Activated T-helper 1 cell treated with anti-CD3 and anti-CD28 coated beads, Interleukin-12 subunit alpha, Interleukin-12 subunit beta, Interleukin-2, Interleukin-4 antibody, amounts not matched to agents 30 ng/mL and 10 ng/mL and 1 ng/mL, durations not matched to agents 14 hours and 24 hours and 36 hours (primary cell): ENCODE measurements around the gene DDOST. TPM values are rescaled to one million over a fixed set of nuclear protein-coding genes. Genes with fewer than 3 reads are reported as not detected.
"Not testable (repeated sequence)": the region's sequence is repeated elsewhere in the genome, so short reads cannot be mapped to it uniquely, and the experiment has no call there.

Source experiments
- DNase-seq: peaks from one replicate; pipeline ENCODE4 v3.0.0; 2021; ENCODE audit warnings: low spot score
- H3K27ac Mint-ChIP-seq: one replicate; pipeline ENCODE4 v1.8.0; 2021; ENCODE audit warnings: mild to moderate bottlenecking, mixed read lengths
- H3K27me3 Mint-ChIP-seq: one replicate; pipeline ENCODE4 v1.8.0; 2022; ENCODE audit warnings: mild to moderate bottlenecking, moderate library complexity, mixed read lengths; ENCODE audit not compliant: insufficient read depth
- H3K36me3 Mint-ChIP-seq: one replicate; pipeline ENCODE4 v1.8.0; 2021; ENCODE audit warnings: low read depth, mixed read lengths
- H3K4me1 Mint-ChIP-seq: one replicate; pipeline ENCODE4 v1.8.0; 2021; ENCODE audit warnings: low read depth, mixed read lengths
- H3K4me3 Mint-ChIP-seq: one replicate; pipeline ENCODE4 v1.8.0; 2021; ENCODE audit warnings: mild to moderate bottlenecking, moderate library complexity, mixed read lengths
- H3K9me3 Mint-ChIP-seq: one replicate; pipeline ENCODE4 v1.8.0; 2021; ENCODE audit warnings: mixed read lengths
- intact Hi-C: fragments of 100-400 bp; cut with micrococcal nuclease; formaldehyde crosslinking; loops from one replicate; pipeline ENCODE4 v1.15.1; 2024
- total RNA-seq: library from RNA; stranded (reverse); gene quantifications from 2 replicates; pipeline ENCODE4 v1.2.3, GENCODE V29; 2022

The DDOST gene
- total RNA-seq, 1 donor from 2014 or later: 174 TPM

- Mint-ChIP-seq H3K4me1 (no peaks in the 10 kb centered on the region), H3K27me3 (peaks cover 30% of the 10 kb centered on the region), H3K4me3 (no peak overlapping the region), H3K27ac (no peak overlapping the region), H3K36me3 (no peaks in the 10 kb centered on the region), H3K9me3 (no peaks in the 10 kb centered on the region)
- DNase-seq: no peak
- intact Hi-C loops: no loop called here
Observed at GRCh38 chr1:20684651-20685050, 23.5 kb upstream of the DDOST start.

- Mint-ChIP-seq H3K4me3 (no peak overlapping the region), H3K36me3 (no peaks in the 10 kb centered on the region), H3K4me1 (no peaks in the 10 kb centered on the region), H3K9me3 (no peaks in the 10 kb centered on the region), H3K27ac (no peak overlapping the region), H3K27me3 (peaks cover 30% of the 10 kb centered on the region)
- DNase-seq: no peak
- intact Hi-C loops: no loop called here
Observed at GRCh38 chr1:20684050-20684620, 23.0 kb upstream of the DDOST start.

GRCh38 chr1:20683614-20684013 lies 22.4 kb upstream of the DDOST start:
- DNase-seq: no peak
- Mint-ChIP-seq H3K27ac (no peak overlapping the region), H3K4me3 (no peak overlapping the region), H3K4me1 (peaks cover 3% of the 10 kb centered on the region), H3K36me3 (no peaks in the 10 kb centered on the region), H3K9me3 (no peaks in the 10 kb centered on the region), H3K27me3 (peaks cover 34% of the 10 kb centered on the region)
- intact Hi-C loops: no loop called here

GRCh38 chr1:20682571-20683236 lies 21.5 kb upstream of the DDOST start:
- H3K27me3 Mint-ChIP-seq: peaks cover 36% of the 10 kb centered on the region
- H3K36me3 Mint-ChIP-seq: no peaks in the 10 kb centered on the region
- peaks cover 3% of the 10 kb centered on the region for H3K9me3 Mint-ChIP-seq
- no peak overlapping the region for H3K4me3 Mint-ChIP-seq
- intact Hi-C loops: no loop called here
- no peak for DNase-seq
- H3K4me1 Mint-ChIP-seq: peaks cover 7% of the 10 kb centered on the region
- H3K27ac Mint-ChIP-seq: no peak overlapping the region

- no peaks in the 10 kb centered on the region for H3K36me3 Mint-ChIP-seq
- H3K27ac Mint-ChIP-seq: no peak overlapping the region
- H3K9me3 Mint-ChIP-seq: peaks cover 5% of the 10 kb centered on the region
- H3K4me3 Mint-ChIP-seq: no peak overlapping the region
- intact Hi-C loops: no loop called here
- H3K4me1 Mint-ChIP-seq: peaks cover 7% of the 10 kb centered on the region
- DNase-seq: no peak
- peaks cover 36% of the 10 kb centered on the region for H3K27me3 Mint-ChIP-seq
Observed at GRCh38 chr1:20681999-20682398, 20.8 kb upstream of the DDOST start.

- no peak overlapping the region for H3K4me3 Mint-ChIP-seq
- no peak overlapping the region for H3K27ac Mint-ChIP-seq
- H3K27me3 Mint-ChIP-seq: peaks cover 42% of the 10 kb centered on the region
- peaks cover 7% of the 10 kb centered on the region for H3K4me1 Mint-ChIP-seq
- intact Hi-C loops: no loop called here
- no peaks in the 10 kb centered on the region for H3K36me3 Mint-ChIP-seq
- H3K9me3 Mint-ChIP-seq: peaks cover 5% of the 10 kb centered on the region
- no peak for DNase-seq
Observed at GRCh38 chr1:20680269-20680668, 19.1 kb upstream of the DDOST start.

- Mint-ChIP-seq H3K27me3 (peaks cover 42% of the 10 kb centered on the region), H3K4me1 (peaks cover 7% of the 10 kb centered on the region), H3K27ac (no peak overlapping the region), H3K36me3 (no peaks in the 10 kb centered on the region), H3K4me3 (no peak overlapping the region), H3K9me3 (peaks cover 5% of the 10 kb centered on the region)
- no peak for DNase-seq
- intact Hi-C loops: no loop called here
Observed at GRCh38 chr1:20678599-20678998, 17.4 kb upstream of the DDOST start.

GRCh38 chr1:20673626-20674025 lies 12.5 kb upstream of the DDOST start:
- peaks cover 18% of the 10 kb centered on the region for H3K27me3 Mint-ChIP-seq
- intact Hi-C loops, H3K36me3 Mint-ChIP-seq, H3K27ac Mint-ChIP-seq, DNase-seq, H3K4me1 Mint-ChIP-seq, H3K4me3 Mint-ChIP-seq, H3K9me3 Mint-ChIP-seq: not testable (repeated sequence)

- Mint-ChIP-seq H3K9me3 (no peaks in the 10 kb centered on the region), H3K36me3 (no peaks in the 10 kb centered on the region), H3K27me3 (peaks cover 13% of the 10 kb centered on the region), H3K4me1 (no peaks in the 10 kb centered on the region), H3K4me3 (no peak overlapping the region), H3K27ac (no peak overlapping the region)
- intact Hi-C loops: no loop called here
- no peak for DNase-seq
Observed at GRCh38 chr1:20672265-20672632, 11.1 kb upstream of the DDOST start.

- Mint-ChIP-seq H3K27ac (no peak overlapping the region), H3K9me3 (no peaks in the 10 kb centered on the region), H3K4me1 (peaks cover 6% of the 10 kb centered on the region), H3K4me3 (no peak overlapping the region), H3K36me3 (no peaks in the 10 kb centered on the region), H3K27me3 (peaks cover 7% of the 10 kb centered on the region)
- intact Hi-C loops: no loop called here
- no peak for DNase-seq
Observed at GRCh38 chr1:20670936-20671335, 9.8 kb upstream of the DDOST start.

- no peaks in the 10 kb centered on the region for H3K9me3 Mint-ChIP-seq
- DNase-seq: no peak
Observed at GRCh38 chr1:20668581-20668980, 7.4 kb upstream of the DDOST start.

GRCh38 chr1:20666804-20667203 lies 5.6 kb upstream of the DDOST start:
- no peak overlapping the region for H3K27ac Mint-ChIP-seq
- no peaks in the 10 kb centered on the region for H3K36me3 Mint-ChIP-seq
- H3K4me1 Mint-ChIP-seq: peaks cover 18% of the 10 kb centered on the region
- H3K9me3 Mint-ChIP-seq: no peaks in the 10 kb centered on the region
- DNase-seq: no peak
- H3K27me3 Mint-ChIP-seq: no peaks in the 10 kb centered on the region
- H3K4me3 Mint-ChIP-seq: no peak overlapping the region
- intact Hi-C loops: loop anchor here (10.0 kb wide), 2 partner anchors 782 to 1788 kb away; partner anchors contain the start of genes OTUD3 and ZBTB40

More at GRCh38 chr1:20668581-20668980, 7.4 kb upstream of the DDOST start:
- no peak overlapping the region for H3K27ac Mint-ChIP-seq
- no peaks in the 10 kb centered on the region for H3K36me3 Mint-ChIP-seq
- no peak overlapping the region for H3K4me3 Mint-ChIP-seq
- H3K27me3 Mint-ChIP-seq: no peaks in the 10 kb centered on the region
- H3K4me1 Mint-ChIP-seq: peaks cover 6% of the 10 kb centered on the region
- intact Hi-C loops: loop anchor here (10.0 kb wide), 2 partner anchors 784 to 1786 kb away; partner anchors contain the start of genes OTUD3 and ZBTB40

GRCh38 chr1:20666146-20666545 lies 5.0 kb upstream of the DDOST start:
- no peaks in the 10 kb centered on the region for H3K9me3 Mint-ChIP-seq
- DNase-seq: no peak
- peaks cover 25% of the 10 kb centered on the region for H3K4me1 Mint-ChIP-seq
- intact Hi-C loops: loop anchor here (10.0 kb wide), 2 partner anchors 781 to 1789 kb away; partner anchors contain the start of genes OTUD3 and ZBTB40
- no peaks in the 10 kb centered on the region for H3K27me3 Mint-ChIP-seq
- no peak overlapping the region for H3K27ac Mint-ChIP-seq
- peaks cover 2% of the 10 kb centered on the region for H3K36me3 Mint-ChIP-seq
- H3K4me3 Mint-ChIP-seq: no peak overlapping the region
